Vagina (tissue), 2 donors: ENCODE results near the gene WNT5B. TPM values are rescaled to one million over a fixed set of nuclear protein-coding genes. Genes with fewer than 3 reads are reported as not detected.

ENCODE experiments used
- DNase-seq, 2 donors: peaks; one replicate each; pipeline ENCODE4 v3.0.0-alpha.2; 2017; ENCODE audit errors: extremely low spot score in 2 of 2
- H3K27ac ChIP-seq: fragments of 200-600 bp; sonication (generic); one replicate; pipeline ENCODE4 v1.5.1; 2019
- H3K27me3 ChIP-seq: fragments of 200-600 bp; sonication (generic); one replicate; pipeline ENCODE4 v1.5.1; 2019
- H3K36me3 ChIP-seq, 2 donors: fragments of 200-600 bp; sonication (generic); one replicate each; pipeline ENCODE4 v1.5.1; 2017 to 2019
- H3K4me1 ChIP-seq: fragments of 200-600 bp; sonication (generic); one replicate; pipeline ENCODE4 v1.5.1; 2019
- H3K4me3 ChIP-seq, 2 donors: fragments of 200-600 bp; sonication (generic); 1 replicate in 1 of 2; 2 replicates in 1 of 2; pipeline ENCODE4 v1.5.1; 2016 to 2019
- H3K9me3 ChIP-seq: fragments of 200-600 bp; sonication (generic); one replicate; pipeline ENCODE4 v1.5.1; 2019
- CTCF ChIP-seq, 3 experiments: fragments of 450-650 bp in 2 of 3; fragments of 200-600 bp in 1 of 3; sonication (generic) in 1 of 3; IDR thresholded peaks; one replicate each; pipeline ENCODE4 v1.5.1; 2017 to 2019; ENCODE audit warnings: antibody characterized with exemption in 3 of 3, mild to moderate bottlenecking in 2 of 3, moderate library complexity in 2 of 3
- POLR2A ChIP-seq, 2 donors: fragments of 450-650 bp; IDR thresholded peaks; one replicate each; pipeline ENCODE4 v1.6.1; 2017; ENCODE audit warnings: antibody characterized with exemption in 2 of 2, mild to moderate bottlenecking in 2 of 2, moderate library complexity in 2 of 2
- POLR2AphosphoS5 ChIP-seq, 2 donors: sonication (generic); formaldehyde crosslinking; IDR thresholded peaks; one replicate each; pipeline ENCODE4 v1.9.0; 2017; ENCODE audit warnings: antibody characterized with exemption in 2 of 2, mild to moderate bottlenecking in 2 of 2, low read depth in 1 of 2; ENCODE audit not compliant: insufficient read depth in 1 of 2
- intact Hi-C: fragments of 100-400 bp; cut with DNase I; formaldehyde crosslinking; loops from one replicate; pipeline ENCODE4 v1.15.1; 2023
- total RNA-seq: library from RNA; depleted of rRNA; stranded (reverse); fragments of >200 nt; gene quantifications from one replicate; pipeline ENCODE4 v1.2.3, GENCODE V29; 2016

The WNT5B gene
- total RNA-seq, 1 donor from 2014 or later = 7.6 TPM

GRCh38 chr12:1647285-1647669, 18.2 kb downstream of the WNT5B start:
- Histone ChIP-seq H3K9me3 (no peaks in the 10 kb centered on the region), H3K4me1 (peaks cover 14% of the 10 kb centered on the region), H3K36me3 (no peaks in the 10 kb centered on the region), H3K27ac (no peak overlapping the region), H3K27me3 (no peaks in the 10 kb centered on the region), H3K4me3 (no peak overlapping the region)
- no peak for TF ChIP-seq POLR2AphosphoS5 (IDR thresholded peaks at IDR 0.05; ENCODE audit: insufficient read depth in 1 of 2, low read depth in 1 of 2)
- TF ChIP-seq CTCF (IDR thresholded peaks at IDR 0.05) = no peak
- TF ChIP-seq POLR2A (IDR thresholded peaks at IDR 0.05) = no peak
- DNase-seq = no peak
- intact Hi-C loops = no loop called here

DNA sequence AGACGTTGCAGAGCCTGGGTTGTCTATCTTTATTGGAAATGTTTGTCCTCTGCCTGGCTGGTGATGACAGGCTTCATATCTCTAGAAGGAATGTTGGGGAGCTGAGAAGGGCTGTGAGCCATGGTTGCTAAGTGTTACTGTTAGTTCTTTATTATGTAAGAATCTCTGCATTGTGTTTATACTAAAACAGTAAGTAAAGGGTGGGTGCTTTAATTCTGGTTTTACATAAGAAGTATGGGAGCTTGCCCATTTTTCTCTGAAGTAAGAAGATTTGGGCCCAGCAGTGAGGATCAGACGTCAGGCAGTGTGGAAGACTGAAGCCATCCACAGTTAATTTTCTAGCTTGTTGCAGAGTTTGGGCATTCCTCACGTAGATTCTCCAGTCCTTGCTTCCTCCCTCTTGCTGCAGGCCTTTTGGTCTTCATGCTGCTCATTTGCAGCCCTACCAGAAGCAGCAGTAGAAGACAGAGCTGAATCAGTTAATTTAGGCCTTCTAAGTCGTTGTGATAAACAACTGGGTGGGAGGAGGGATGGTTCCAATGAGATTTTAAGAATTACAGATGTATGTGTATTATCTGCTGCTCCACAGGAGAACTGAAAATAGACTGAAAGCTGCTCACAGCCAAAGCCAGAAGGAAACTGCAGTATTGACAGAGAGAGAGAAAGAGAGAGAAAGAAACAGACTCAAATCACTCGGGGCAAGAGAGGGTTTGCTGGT, 21.4 kb downstream of the WNT5B start:
- no peaks in the 10 kb centered on the region for H3K4me1 ChIP-seq

GRCh38 chr12:1650978-1651361, 21.9 kb downstream of the WNT5B start:
- intact Hi-C loops = no loop called here

More for the DNA sequence above, 21.4 kb downstream of the WNT5B start:
- no peaks in the 10 kb centered on the region for H3K36me3 ChIP-seq
- TF ChIP-seq CTCF (IDR thresholded peaks at IDR 0.05) (no peak), POLR2A (IDR thresholded peaks at IDR 0.05) (no peak), POLR2AphosphoS5 (IDR thresholded peaks at IDR 0.05; ENCODE audit: insufficient read depth in 1 of 2, low read depth in 1 of 2) (no peak)
- no peak overlapping the region for H3K27ac ChIP-seq
- intact Hi-C loops = no loop called here
- no peak for DNase-seq
- no peaks in the 10 kb centered on the region for H3K27me3 ChIP-seq
- H3K4me3 ChIP-seq = no peak overlapping the region
- no peaks in the 10 kb centered on the region for H3K9me3 ChIP-seq

DNA sequence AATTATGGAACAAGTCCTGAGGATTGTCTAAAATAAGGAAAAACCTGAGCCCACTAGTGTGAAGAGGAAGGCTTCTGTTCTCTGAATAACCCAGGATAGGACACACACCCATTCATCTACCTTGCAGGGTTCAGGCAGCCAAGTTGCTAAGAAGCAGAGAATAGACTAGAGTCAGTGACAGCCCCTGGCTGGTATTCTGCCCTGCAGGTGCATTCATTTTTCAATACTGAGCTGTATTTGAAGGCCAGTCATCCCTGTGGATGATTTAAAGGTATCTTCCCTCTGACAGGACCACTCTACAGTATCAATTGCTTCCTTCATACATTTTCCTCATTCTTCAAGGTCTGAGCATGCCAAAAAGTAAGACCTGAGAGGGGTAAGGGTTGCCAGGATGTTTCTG, 22.9 kb downstream of the WNT5B start:
- no peak for TF ChIP-seq CTCF (IDR thresholded peaks at IDR 0.05)
- no peak for TF ChIP-seq POLR2AphosphoS5 (IDR thresholded peaks at IDR 0.05; ENCODE audit: insufficient read depth in 1 of 2, low read depth in 1 of 2)
- no peak for TF ChIP-seq POLR2A (IDR thresholded peaks at IDR 0.05)
- intact Hi-C loops = no loop called here
- Histone ChIP-seq H3K27ac (no peak overlapping the region), H3K4me1 (peaks cover 2% of the 10 kb centered on the region), H3K36me3 (no peaks in the 10 kb centered on the region), H3K4me3 (no peak overlapping the region), H3K9me3 (no peaks in the 10 kb centered on the region), H3K27me3 (no peaks in the 10 kb centered on the region)
- DNase-seq = no peak

More at GRCh38 chr12:1650978-1651361, 21.9 kb downstream of the WNT5B start:
- Histone ChIP-seq H3K36me3 (no peaks in the 10 kb centered on the region), H3K9me3 (no peaks in the 10 kb centered on the region), H3K27ac (no peak overlapping the region), H3K4me3 (no peak overlapping the region), H3K27me3 (no peaks in the 10 kb centered on the region), H3K4me1 (no peaks in the 10 kb centered on the region)
- DNase-seq = no peak
- TF ChIP-seq POLR2A (IDR thresholded peaks at IDR 0.05) = no peak
- TF ChIP-seq CTCF (IDR thresholded peaks at IDR 0.05) = no peak
- TF ChIP-seq POLR2AphosphoS5 (IDR thresholded peaks at IDR 0.05; ENCODE audit: insufficient read depth in 1 of 2, low read depth in 1 of 2) = no peak

DNA sequence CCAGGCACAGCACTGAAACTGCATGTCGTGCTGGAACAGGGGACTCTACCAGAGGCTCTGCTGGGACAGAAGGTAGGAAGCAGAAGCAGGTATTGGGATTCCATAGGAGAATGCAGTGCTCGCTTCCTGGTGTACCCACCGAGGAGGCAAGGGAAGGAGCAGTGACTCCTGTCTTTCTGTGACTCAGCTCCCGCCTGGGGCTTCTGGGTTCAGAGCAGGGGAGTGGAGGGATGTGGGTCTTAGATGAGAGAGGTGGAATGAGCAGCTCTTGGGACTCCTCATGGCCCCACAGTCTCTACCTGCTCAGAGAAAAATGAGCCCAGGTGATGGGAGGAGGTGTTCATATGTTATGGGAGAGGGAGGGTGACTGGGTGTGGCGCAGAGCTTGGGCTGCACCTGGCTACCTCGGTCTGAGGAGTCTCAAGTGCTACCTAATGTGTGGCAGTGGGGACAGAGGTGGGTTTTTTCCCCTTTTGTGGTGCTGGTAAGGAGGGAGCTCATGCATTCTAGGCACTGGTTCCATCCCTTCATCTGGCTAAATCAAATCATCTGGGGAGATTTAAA, 26.3 kb downstream of the WNT5B start:
- Histone ChIP-seq H3K9me3 (no peaks in the 10 kb centered on the region), H3K36me3 (no peaks in the 10 kb centered on the region), H3K27me3 (no peaks in the 10 kb centered on the region), H3K4me3 (no peak overlapping the region), H3K4me1 (peaks cover 21% of the 10 kb centered on the region), H3K27ac (no peak overlapping the region)
- intact Hi-C loops = no loop called here
- TF ChIP-seq POLR2A (IDR thresholded peaks at IDR 0.05) (no peak), POLR2AphosphoS5 (IDR thresholded peaks at IDR 0.05; ENCODE audit: insufficient read depth in 1 of 2, low read depth in 1 of 2) (no peak)
- DNase-seq = no peak
